CD4-positive, alpha-beta T cell treated with Interleukin-4 for 4 hours (primary cell): Measurements from ENCODE around the gene DENND5B.
"Not testable (repeated sequence)": the region's sequence is repeated elsewhere in the genome, so short reads cannot be mapped to it uniquely, and the experiment has no call there.

Experiments
- DNase-seq: peaks from one replicate; pipeline ENCODE4 v3.0.0-alpha.2; 2020

The DENND5B gene

DNA sequence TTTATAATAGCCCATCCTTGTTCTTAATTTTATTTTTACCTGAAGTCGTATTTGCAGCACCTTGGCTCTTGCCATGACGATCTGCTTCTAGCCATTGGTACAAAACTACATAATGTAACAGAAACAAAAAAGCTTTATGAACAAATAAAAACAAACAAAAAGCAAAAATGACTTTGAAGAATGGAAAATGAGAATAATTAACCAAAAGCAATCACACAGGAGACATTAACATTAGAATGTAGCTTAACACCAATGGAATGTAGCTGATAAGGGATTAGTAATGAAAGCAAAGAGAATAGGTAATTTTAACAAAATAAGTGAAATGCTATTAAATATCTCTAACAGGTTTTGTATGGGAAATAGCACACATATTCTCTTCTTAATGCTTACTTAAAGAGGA lies 91.4 kb downstream of the DENND5B start:
- DNase-seq: no peak

DNA sequence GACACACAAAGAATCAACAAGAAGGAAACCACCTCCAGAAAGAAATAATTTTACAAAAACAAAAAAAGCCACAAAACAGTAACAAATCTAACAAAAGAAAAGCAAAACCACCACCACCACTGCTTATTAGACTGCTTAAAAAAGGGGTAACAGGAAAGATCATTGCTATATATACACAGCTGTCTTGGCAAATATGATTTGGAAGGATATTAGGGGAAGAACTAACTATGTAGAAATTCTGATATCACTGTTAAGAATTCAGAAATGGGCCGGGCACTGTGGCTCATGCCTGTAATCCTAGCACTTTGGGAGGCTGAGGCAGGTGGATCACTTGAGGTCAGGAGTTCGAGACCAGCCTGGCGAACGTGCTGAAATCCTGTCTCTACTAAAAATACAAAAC lies 92.5 kb downstream of the DENND5B start:
- DNase-seq: no peak

DNA sequence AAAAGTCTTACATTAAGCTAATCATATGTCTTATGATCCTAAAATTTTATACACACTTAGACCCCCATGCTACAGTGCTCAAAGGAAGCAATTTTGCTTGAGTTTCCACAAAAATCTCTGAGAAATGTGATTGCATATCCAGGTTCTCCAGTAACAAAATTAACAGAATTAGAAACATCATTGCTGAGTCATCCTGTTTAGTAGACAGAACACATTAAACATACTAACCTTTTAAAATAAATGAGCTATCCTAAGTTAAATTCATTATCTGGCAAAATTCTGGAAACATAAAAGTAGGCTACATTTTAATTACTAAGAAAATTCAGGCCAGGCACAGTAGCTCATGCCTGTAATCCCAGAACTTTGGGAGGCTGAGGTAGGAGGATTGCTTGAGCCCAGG lies 94.7 kb downstream of the DENND5B start:
- DNase-seq: no peak

DNA sequence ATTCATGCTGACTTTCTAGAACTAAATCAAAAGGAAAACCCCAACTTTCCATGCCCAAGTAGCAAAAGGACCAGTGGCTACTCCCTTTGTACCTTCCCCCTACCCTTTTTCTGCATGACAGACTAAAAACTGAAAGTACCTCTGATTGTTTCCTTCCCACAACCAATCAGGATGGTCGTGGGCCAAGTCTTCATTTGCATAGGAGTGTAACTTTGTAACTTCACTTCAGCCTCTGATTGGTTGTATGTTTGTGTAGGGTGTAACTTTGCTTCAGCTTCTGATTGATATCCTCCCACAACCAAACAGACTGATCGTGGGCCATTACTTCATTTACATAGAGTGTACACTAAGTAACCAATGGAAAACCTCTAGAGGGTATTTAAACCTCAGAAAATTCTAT lies 96.5 kb downstream of the DENND5B start:
- DNase-seq: no peak

DNA sequence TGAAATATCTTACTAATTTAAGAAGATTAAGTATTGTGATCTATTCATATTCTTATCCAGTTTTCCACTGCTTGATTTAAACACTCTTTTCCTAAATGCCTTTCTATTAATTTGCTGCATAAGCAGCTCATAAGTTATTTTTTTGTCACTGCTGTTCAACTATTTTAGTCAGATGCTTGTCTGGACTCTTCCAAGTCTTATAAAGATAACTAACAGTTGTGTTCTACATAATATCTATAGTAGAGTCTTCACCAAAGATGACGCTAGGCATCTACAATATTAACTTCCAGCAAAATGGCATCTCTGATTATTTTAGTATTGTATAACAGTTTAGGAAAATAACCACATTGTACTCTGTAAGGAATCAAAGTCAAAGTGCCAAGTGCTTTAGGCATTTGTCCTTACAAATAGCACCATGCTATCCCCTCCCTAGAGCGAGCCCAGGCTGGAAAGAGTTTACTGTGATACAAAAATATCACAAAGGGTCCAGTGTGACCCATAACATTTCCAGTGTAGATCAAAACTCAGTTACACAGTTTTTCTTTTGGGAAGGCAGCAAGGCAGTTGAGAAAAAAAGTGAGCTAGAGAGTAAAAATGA lies 98.2 kb downstream of the DENND5B start:
- DNase-seq: no peak

DNA sequence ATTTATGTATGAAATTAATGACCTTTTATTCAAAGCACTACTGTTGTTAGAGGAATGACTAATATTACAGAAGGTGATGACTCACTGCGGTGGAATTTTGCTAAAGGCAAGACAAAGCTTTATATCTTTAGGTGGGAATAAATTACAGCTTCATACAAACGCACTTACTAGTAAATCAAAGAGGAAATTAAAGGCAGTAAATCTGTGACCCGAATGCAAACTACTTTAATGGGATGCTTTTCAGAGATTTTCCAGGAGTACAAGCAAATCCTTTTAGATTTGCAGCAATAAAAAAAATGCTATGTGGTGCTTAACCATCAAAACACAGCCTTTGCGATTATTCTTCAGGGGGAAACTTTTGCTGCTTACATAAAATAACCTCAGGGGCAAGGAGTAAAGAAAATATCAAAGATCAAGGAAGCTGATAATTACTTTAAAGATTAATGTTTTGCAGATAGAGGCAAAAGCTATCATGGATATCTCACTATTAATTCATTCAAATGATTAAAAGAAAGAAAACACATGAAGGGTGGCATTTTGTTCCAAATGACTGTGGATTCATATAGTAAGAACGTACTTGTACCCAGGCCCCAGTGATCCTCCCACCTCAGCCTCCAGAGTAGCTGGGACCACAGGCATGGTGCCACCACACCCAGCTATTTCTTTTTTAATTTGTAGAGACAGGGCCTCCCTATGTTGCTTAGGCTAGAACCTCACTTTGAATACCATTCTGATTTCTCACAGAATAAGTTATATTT lies 98.9 kb downstream of the DENND5B start:
- DNase-seq: no peak

DNA sequence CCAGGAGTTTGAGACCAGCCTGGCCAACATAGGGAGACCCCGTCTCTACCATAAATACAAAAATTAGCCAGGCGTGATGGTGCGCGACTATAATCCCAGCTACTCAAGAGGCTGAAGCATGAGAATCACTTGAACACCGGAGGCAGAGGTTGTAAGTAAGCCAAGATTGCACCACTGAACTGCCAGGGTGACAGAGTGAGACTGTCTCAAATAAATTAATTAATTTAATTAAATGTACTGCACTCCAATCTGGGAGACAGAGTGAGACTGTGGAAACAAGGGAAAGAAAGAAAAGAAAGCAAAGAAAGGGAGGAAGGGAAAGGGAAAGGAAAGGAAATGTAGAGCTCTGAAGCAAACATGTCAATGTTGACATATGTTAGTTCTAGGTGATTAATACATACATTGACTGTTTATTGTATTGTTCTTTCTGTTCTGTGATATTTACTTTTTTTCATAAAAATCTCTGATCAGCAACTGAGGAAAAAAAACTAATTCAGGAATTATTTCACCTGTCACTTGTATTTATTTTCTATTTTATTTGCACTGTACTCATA lies 99.6 kb downstream of the DENND5B start:
- DNase-seq: no peak

DNA sequence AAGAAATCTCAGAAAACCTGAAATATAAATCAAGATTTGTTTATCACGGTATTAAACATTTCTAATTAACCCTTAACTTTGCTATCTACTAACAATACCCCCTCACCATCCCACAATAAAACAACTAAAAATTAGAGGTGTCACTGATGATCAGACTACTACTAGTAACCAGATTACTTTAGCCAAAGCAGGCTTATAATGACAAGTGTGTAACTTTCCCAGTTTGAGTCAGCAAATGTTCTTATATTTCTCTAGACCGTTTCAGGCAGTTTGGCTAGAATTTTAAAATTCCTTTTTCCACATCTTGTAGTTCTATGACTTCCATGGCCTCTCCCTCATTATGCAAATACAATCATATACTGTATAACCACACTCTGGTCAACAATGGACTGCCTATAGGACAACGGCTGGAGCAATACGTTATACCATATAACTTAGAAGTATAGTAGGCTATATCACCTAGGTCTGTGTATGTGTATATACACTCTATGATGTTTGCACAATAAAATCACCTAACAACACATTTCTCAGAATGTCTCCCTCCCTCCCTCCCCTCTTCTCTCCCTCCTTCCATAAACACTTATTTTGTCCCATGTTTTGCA lies 102.1 kb downstream of the DENND5B start:
- no peak for DNase-seq

DNA sequence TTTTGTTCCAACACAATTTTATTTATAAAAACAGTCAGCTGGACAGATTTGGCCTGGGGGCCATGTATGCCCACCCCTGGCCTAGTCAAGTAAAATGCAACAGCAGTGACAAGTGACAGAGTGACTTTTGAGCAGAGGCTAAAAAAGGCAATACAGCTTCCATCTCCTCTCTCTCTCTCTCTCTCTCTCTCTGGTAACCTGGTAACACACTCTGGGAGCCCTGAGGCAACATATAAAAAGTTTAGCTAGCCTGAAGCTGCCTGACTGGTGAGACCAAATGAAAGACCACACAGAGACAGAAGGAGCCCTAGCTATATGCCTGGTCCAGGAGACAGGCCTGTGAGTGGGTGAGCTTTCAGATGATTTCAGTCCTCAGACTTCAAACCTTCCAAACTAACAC lies 105.4 kb downstream of the DENND5B start:
- DNase-seq: no peak

DNA sequence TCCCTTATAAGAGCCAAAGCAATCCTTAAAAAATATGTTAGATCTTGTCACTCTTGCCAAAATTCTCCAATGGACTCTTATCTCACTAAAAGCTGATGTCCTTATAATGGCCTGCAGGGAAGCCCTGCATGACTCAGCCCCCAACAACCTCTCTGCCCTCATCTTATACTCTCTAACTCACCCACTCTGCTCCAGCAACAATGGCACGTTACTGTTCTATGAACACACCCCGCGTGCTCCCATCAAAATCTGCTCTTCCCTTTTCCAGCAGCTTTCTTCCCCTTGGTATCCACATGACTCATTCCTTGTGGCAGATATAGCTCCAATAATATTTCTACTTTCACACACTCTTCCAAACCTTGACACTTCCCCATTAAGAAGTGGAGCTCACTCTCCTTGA lies 108.1 kb downstream of the DENND5B start:
- DNase-seq: no peak

DNA sequence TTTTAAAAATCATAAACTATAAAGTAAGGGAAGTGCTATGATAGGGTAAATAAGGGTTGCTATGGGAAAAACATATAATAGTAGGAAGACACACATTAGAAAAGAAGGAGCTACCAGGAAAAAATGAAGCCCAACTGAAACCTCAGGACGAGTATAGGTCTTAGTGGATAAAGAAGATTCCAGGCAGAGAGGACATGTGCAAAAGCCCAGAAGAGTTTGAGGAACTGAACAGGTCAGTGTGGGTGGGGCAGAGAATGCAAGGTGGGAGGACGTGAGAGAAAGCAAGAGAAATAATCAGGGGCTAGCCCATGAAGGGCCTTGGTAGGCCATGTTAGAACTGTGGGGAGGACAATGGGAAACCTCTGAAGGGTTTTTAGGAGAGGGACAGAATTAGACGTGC lies 109.5 kb downstream of the DENND5B start:
- DNase-seq: no peak

DNA sequence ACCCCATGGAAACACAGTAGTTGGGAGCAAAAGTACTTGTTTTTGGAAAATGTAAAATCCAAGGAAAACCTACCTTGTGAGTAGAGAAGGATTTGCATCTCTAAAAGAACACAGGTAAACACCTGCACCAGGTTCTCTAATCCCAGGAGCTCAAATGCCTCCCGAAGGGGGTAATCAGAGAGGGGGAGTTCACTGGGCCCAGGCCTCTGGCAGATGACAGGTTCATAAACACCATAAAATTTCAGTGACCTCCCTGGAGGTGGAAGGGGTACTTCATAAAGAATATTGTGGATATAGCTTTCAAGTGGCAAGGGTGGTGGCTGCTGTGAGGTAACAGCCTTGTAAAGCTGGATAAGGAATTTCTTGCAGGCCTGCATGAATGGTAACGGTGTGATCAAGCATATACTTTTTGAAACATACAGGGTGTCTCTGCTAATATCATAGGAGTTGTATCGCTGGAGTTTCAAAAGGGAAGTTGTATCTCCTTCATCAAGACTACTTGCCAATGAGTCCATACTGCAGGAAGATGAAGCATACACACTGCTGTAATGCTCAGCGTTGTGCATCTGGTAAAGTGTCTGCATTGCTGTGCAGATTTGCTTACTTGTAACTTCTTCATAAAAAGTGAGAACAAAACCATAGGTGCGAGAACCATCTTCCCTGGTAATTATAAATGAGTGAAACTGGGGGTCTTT lies 111.3 kb downstream of the DENND5B start:
- DNase-seq: no peak

DNA sequence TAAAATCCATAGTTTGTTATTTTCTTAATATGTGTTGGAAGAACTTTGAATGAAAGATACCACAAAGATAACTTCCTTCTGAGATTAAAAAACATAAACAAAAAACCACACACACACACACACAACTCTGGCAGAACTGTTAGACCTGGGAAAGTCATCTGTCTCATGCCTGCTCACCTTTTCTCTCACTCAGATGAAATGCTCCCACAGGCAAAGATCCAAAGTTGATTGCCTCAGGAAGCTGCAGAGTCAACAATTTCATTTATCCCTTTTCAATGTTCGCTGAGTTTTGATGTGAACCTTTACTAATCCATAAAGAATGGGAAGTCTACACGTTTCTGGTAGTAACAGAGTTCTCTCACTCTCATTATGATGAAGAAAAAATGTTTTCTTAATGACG lies 112.0 kb downstream of the DENND5B start:
- no peak for DNase-seq

DNA sequence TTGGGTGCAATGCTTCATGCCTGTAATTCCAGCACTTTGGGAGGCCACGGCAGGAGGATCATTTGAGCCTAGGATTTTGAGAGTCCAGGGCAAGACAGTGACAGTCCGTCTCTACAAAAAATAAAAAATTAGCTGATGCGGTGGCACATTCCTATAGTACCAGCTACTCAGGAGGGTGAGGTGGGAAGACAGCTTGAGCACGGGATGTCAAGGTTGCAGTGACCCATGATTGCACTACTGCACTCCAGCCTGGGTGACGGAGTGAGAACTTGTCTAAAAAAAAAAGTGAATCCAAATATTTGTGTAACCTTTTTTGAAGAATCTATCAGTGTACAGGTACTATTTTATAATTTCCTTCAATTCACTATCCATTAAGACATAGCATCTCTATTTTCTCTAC lies 112.5 kb downstream of the DENND5B start:
- no peak for DNase-seq

DNA sequence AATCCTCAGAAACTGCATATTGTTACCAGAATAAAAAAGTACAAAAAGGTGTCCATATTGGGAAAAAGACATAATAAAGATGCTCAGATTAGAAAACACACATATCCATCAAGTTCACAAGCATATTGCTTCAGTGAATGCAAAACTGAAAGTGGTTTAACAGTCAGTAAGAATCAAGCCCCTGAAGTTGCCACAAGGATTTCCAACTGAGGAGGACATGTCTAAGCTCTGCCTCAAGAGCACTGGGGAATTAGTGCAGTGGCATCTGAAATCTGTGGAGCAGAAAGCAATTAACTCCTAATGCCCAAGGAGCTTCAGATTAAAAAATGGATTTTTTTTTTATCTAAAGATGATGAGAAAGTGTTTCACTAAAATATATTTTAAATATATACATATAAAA lies 113.2 kb downstream of the DENND5B start:
- no peak for DNase-seq

DNA sequence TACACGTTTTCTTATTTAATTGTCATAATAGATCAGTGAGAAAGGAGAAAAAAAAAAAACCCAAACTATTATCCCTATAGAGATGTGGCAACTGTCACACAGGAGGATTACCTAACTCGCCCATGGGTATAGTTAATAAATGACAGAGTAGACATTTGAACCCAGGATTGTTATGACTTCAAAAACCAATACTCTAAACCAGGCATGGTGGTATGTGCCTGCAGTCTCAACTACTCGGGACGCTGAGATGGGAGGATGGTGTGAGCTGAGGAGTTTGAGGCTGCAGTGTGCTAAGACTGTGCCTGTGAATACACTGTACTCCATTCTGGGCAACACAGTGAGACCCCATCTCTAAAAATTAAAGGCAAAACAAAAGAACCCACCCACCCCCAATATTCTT lies 114.5 kb downstream of the DENND5B start:
- DNase-seq: no peak

DNA sequence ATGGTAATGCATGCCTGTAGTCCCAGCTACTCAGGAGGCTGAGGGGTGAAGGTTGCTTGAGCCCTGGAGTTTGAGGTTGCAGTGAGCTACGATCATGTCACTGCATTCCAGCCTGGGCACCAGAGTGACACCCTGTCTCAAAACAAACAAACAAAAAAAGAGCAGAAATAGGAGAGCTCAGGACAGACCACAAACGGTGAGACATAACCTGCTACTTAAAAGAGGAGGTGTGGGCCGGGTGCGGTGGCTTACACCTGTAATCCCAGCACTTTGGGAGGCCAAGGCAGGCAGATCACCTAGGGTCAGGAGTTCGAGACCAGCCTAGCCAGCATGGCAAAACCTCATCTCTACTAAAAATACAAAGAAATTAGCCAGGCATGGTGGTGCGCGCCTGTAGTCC lies 115.3 kb downstream of the DENND5B start:
- not testable (repeated sequence) for DNase-seq

DNA sequence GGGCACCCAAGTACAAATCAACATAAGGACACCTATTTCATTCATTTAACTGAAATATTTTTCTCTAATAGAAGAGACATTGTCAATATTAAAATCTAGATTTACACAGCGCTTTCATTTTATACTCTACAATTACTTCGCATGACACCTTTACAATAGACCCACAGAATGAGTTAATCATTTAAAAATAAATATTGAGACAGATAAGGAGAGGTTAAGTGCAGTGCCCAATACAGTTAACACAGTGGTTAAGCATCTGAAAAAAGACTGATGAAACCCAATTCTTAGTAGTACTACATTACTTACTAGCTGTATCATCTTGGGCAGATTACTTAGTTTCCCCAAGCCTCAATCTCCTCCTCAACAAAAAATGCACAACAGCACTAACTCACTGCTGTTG lies 116.2 kb downstream of the DENND5B start:
- no peak for DNase-seq

DNA sequence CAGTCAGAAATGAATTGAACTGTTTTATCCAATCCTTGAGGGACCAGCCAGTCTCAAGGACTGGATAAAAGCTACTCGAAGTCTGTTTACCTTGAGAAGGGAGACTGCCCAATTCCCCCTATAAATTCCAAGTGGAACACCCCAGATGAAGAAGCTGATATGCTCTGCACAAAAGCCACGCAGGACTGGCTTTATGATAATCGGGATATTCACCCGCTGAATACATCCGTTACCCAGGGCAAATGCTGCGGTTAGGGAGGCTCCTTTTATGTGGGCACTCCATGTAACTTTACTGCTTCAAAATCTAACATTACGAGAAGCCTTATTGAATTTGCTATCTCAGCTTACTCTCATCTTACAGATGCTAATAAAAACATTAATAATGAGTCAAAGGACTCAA lies 119.1 kb downstream of the DENND5B start:
- DNase-seq: no peak

DNA sequence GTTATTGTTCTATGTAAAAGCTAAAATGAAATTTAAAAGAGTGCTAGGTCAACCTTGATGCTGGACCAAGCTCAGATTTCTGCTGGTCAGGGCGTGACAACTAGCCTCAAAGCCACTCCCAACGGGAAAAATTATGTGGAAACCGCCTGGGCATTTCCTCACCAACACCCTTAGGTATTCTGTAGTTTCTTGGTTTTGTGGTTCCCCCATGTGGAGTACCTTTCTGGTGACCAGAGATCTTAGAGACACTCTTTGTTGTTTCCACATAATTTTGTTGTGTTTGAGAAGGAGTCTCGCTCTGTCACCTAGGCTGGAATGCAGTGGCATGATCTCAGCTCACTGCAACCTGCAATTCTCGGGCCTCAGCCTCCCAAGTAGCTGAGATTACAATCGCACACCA lies 119.9 kb downstream of the DENND5B start:
- DNase-seq: no peak

DNA sequence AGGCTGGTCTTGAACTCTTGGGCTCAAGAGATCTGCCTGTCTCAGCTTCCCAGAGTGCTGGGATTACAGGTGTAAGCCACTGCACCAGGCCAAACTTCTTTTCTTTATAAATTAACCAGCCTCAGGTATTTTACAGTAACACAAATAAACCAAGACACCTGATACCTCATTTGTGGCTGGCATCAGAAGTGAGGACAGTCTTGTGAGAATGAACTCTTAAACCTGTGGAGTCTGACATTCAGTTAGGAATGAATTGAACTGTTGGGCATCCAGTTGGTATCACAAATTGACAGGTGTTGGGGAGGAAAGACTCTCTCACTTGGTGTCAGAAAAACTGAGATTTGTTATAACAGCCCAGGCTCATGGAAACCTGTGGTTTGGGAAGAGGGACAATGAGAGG lies 120.5 kb downstream of the DENND5B start:
- no peak for DNase-seq

DNA sequence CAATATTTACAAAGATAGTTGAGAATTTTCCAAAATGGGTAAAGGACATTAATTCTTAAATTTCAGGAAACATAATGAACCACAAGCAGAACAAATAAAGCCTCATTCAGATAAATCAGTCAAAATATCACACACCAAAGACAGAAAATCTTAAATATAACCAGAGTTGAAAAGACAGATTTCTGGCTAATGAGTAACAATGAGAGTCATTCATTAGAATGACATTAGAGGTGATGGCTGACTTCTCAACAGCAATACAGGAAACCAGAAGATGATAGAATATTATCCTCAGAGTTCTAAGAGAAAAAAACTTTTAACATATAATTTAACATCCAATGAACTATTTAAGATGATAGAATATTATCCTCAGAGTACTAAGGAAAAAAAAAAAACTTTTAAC lies 124.2 kb downstream of the DENND5B start:
- DNase-seq: no peak

DNA sequence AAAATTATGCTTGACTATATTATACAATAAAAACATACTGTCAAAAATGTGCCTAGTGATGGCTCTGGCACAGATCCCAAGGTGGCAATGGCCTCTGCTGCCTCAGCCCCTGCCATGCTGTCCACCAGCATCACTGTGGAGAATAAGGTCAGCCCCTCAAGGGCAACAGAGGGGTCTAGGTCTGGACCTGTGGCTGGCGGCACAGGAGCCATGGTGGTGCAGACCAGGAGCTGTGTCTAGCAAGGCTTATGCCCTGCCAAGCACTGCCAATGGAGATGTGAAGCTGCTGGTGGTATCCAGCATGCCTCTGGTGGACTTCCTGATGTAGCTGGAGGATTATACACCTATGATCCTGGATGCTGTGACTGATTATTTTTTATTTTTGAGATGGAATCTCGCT lies 125.9 kb downstream of the DENND5B start:
- no peak for DNase-seq

DNA sequence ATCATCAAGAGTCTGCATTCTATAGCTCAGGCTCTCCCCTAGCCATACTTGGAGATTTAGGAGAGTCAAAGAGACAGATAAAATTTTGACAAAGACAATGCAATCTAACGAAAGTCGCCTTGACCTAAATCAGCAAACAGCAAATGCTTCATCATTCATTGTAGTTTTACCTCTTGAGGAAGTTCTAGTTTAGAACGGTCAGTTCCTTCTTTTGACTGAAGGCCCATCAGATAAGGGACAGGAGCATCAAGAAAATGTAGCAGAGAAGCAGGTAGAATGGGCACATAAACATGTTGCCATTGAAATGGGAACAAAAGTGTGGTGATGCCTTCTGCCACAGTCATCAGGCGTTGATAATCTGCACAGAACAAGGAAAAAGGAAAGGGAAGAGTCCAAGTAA lies 130.9 kb downstream of the DENND5B start:
- DNase-seq: no peak
